ENCODE results near the gene SMNDC1.

DNA sequence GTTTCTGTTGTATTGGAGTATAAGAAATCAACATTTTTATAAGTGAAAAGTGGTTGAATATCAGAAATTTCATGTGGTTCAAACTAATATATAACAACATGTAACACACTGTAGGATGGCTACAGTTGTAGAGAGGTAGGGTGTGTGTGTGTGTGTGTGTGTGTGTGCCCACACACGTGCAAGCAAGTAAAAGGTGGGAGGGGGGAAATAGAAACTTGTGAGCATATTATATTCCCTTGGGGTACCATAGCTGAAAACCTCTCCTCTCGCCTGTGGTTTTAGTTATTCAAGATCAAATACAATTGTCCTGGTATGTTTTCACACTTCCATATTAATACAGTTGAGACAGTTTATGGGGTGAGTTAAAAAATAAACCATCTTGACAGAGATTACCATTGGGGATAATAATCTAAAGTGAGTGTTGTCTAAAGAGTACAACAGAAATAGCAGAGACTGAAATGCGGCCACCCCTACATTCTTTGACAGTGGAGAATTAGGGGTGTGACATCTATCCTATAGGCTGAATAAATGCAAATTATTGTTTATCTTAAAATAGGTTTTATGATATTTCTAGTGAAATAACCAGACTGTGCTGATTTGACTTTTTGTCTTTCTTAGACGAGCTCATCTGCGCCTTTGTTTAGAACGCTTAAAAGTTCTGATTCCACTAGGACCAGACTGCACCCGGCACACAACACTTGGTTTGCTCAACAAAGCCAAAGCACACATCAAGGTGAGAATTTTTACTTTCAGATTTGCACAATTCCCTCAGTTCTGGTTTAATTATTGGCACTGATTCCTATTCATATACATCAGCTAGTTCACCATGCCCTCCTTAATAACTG lies 25.9 kb downstream of the SMNDC1 start:
- no peak for TF ChIP-seq ZFX (IDR thresholded peaks at IDR 0.05)
- TF ChIP-seq, protein P1, sequence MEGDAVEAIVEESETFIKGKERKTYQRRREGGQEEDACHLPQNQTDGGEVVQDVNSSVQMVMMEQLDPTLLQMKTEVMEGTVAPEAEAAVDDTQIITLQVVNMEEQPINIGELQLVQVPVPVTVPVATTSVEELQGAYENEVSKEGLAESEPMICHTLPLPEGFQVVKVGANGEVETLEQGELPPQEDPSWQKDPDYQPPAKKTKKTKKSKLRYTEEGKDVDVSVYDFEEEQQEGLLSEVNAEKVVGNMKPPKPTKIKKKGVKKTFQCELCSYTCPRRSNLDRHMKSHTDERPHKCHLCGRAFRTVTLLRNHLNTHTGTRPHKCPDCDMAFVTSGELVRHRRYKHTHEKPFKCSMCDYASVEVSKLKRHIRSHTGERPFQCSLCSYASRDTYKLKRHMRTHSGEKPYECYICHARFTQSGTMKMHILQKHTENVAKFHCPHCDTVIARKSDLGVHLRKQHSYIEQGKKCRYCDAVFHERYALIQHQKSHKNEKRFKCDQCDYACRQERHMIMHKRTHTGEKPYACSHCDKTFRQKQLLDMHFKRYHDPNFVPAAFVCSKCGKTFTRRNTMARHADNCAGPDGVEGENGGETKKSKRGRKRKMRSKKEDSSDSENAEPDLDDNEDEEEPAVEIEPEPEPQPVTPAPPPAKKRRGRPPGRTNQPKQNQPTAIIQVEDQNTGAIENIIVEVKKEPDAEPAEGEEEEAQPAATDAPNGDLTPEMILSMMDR (conservative IDR thresholded peaks at IDR 0.05), result no peak

All from C4-2B (cell line).